Measurements from ENCODE around the gene ANKDD1A.

DNA sequence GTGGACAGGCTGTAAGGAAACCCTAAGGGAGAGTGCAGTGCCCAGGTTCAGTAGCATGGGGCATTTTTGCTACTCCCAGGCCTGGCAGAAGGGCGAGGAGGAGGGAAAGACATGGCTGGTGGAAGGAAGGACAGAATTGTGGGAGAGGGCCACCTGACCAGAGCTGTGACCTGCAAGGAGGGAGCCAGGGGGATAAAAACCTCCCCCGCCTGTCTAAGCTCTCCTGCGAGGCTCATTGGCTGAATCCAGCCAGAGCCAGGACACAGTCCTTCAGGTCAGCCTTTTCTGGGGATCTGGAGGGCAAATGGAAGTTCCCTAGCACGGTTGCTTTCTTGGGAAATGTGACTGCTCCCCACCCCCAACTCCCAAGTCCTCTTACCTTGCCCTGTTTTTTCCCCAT is 13.3 kb upstream of the ANKDD1A start:
- TF ChIP-seq, protein P1, sequence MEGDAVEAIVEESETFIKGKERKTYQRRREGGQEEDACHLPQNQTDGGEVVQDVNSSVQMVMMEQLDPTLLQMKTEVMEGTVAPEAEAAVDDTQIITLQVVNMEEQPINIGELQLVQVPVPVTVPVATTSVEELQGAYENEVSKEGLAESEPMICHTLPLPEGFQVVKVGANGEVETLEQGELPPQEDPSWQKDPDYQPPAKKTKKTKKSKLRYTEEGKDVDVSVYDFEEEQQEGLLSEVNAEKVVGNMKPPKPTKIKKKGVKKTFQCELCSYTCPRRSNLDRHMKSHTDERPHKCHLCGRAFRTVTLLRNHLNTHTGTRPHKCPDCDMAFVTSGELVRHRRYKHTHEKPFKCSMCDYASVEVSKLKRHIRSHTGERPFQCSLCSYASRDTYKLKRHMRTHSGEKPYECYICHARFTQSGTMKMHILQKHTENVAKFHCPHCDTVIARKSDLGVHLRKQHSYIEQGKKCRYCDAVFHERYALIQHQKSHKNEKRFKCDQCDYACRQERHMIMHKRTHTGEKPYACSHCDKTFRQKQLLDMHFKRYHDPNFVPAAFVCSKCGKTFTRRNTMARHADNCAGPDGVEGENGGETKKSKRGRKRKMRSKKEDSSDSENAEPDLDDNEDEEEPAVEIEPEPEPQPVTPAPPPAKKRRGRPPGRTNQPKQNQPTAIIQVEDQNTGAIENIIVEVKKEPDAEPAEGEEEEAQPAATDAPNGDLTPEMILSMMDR (IDR thresholded peaks at IDR 0.05): no peak
- TF ChIP-seq POLR2A (IDR thresholded peaks at IDR 0.05): no peak
